Inflammatory macrophage treated with lipopolysaccharide for 4 hours (primary cell): ENCODE data around the gene KRT20.
"Not testable (repeated sequence)": the region's sequence is repeated elsewhere in the genome, so short reads cannot be mapped to it uniquely, and the experiment has no call there.

ENCODE experiments used
- DNase-seq: peaks from one replicate; pipeline ENCODE4 v3.0.0-alpha.2; 2020

The KRT20 gene

GRCh38 chr17:40896916-40897455 is 11.9 kb upstream of the KRT20 start:
- no peak for DNase-seq

DNA sequence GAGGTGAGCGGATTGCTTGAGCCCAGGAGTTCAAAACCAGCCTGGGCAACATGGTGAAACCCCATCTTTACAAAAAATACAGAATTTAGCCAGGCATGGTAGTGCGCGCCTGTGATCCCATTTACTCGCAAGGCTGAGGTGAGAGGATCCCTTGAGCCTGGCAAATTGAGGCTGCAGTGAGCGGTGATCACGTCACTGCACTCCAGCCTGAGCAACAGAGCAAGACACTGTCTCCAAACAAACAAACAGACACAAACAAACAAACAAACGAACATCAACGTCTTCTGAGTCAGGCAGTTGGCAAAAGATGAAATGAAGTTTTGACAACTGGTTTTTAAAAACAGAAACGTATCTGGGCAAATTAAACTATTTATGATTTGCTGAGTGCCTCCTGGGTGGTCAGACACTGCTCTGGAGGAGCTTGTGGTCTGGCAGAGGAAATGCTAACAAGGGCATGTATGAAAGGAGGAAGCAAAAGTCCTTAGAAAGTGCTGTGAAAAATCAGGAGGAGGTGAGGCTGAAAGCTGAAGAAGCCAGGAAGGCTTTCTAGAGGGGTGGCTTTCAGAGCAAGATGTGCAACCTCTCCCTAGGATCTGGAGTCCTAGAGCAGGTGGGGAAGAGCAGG is 10.2 kb upstream of the KRT20 start:
- no peak for DNase-seq

DNA sequence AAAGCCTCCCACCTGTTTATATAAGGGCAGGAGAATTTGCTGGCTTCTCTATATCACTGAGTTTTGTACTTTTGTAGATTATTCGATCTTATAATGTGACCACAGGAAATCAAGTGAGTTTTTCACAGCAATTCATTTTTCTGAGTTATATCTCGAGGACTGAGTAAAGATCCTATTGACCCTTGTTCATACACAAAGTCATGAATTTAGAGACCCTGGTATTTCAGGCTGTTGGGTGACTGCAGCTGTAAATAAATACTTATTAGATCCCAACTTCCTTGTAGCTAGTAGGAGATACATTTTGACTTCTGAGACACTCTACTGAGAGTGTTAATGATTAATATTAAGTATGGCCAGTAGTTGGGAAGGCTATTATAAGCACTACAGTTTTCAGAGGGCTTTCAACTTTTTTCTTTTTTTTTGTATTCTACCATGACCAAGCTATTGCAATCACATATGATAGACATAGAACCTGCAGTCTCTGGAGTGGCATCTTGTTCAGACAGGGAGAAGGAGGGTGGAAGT is 3.2 kb upstream of the KRT20 start:
- DNase-seq = no peak

DNA sequence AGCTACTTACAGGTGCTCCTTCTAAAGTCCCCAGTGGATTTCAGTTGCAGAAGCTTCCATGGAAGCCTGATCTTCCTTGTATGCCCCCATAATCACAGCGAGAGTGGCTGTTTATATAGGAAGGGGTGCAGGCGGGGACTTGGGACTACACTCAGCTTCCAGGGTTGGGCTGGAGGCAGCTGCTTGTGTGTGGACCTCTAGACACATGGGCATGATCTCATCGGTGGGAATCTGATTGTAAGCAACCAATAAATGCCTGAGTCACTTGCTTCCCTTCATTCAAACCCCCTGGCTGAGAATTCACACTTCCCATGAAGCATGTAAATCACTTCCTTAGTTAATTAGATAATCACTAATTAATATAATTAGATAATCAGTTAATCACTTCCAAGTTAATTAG is 1.0 kb upstream of the KRT20 start:
- DNase-seq = no peak

GRCh38 chr17:40883626-40884334 is 1.3 kb downstream of the KRT20 start:
- DNase-seq = no peak

DNA sequence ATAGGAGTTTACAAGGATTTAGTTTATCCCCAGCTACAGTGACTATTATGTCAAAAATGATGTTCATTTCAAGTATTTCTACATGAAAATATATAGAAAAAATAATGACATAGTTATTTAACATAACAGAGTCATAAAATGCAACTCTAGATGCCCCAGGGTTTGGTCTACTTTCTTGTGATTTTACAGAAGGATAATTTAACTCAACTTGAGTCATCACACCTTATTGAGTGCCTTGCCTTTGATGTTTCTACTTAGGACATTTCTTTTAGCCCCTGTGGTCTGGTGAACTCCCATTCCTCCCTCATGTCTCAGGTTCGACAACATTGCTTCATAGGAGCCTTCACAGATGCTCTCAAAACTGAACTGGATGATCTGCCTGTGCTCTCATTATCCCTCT is 2.0 kb downstream of the KRT20 start:
- DNase-seq = no peak

DNA sequence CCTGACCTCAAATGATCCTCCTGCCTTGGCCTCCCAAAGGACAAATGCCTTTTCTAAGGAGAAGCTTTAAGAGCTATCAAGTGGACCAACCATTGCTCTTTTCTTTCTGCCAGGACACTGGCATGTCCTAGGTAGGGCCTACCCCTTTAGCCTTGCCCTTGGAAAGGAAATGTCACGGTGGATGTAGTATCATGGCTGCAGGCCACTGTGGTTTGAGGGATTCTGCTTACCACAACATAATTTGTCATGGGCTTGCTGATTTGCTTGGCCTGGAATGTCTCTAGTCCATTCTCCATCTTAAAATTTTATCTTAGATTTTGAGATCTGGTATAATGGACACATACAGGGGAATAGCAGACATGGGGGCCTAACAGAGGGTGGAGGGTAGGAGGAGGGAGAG is 6.0 kb downstream of the KRT20 start:
- DNase-seq = no peak

DNA sequence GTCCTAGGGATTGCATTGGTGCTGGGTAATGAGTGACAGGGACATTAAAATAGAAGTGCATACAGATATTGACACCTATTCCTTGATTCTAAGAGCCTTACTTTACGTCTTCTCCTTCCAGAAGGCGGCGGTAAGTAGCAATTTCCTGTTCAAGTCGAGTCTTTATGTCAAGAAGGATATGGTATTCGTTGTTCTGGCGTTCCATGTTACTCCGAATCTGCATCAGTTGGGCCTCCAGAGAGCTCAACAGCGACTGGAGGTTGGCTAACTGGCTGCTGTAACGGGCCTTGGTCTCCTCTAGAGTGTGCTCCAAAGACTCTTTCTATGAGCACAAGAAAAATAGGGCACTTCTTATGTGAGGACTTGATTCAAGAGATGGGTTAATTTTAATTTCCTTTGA is 7.0 kb downstream of the KRT20 start:
- DNase-seq = no peak

GRCh38 chr17:40873801-40874200 is 11.2 kb downstream of the KRT20 start:
- DNase-seq = no peak

DNA sequence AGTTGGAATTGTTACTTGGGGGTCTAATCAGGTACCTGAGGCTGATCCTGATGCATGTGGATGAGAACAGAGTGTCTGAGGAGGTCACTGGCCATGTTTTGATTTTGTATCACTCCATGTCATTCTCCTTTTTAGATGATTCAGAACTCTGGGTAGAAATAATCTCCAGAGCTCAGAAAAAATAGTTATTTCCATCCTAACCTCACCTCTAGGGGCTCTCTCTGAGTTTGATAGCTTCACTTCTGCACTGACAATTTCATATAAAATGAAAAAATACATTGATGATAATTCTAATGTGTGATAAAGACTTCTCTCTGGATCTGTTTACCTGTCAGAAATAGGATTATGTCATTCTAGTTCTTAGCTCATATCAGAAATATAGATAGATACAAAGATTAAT is 11.8 kb downstream of the KRT20 start:
- DNase-seq = no peak

GRCh38 chr17:40872416-40872815 is 12.6 kb downstream of the KRT20 start:
- no peak for DNase-seq

DNA sequence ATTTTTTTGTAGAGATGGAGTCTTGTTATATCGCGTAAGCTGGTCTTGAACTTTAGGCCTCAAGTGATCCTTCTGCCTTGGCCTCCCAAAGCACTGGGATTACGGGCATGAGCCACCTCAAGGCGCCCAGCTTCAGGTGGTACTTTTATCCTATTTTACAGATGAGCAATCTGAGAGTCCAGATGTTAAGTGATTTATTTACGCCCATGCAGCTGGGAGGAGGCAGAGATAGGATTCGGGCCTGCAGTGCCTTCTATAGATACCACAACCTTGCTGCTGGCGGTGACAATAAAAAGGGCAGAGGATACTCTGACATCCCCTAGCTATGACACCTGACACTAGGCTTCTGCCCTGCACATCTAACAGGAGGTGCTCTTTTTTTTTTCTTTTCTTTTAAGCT is 13.7 kb downstream of the KRT20 start:
- no peak for DNase-seq

- DNase-seq = no peak
Observed at GRCh38 chr17:40870136-40870535, 14.9 kb downstream of the KRT20 start.

DNA sequence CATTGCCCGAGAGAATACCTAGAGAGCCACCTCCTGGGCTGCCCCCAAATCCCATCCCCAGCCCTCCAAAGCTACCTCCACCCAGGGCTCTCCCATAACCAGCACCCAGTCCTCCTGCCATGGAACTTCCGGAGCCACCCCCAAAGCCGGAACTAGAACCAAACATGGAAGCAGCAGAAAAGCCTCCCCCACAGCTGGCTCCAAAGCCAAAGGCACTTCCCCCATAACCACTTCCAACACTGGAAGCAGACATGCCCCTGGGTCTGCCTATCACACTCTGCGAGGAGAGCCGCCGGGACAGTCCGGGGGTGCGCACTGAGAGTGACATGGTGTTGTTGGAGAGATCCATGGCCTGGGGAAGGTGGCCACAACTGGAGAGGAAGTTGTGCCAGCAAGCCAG is 18.2 kb downstream of the KRT20 start, which contains the start of gene KRT12:
KRT12 (minus strand) TSS at position 386 of the 400 bp plus-strand sequence; CDS start at position 349, 37 bp downstream.
- no peak for DNase-seq

DNA sequence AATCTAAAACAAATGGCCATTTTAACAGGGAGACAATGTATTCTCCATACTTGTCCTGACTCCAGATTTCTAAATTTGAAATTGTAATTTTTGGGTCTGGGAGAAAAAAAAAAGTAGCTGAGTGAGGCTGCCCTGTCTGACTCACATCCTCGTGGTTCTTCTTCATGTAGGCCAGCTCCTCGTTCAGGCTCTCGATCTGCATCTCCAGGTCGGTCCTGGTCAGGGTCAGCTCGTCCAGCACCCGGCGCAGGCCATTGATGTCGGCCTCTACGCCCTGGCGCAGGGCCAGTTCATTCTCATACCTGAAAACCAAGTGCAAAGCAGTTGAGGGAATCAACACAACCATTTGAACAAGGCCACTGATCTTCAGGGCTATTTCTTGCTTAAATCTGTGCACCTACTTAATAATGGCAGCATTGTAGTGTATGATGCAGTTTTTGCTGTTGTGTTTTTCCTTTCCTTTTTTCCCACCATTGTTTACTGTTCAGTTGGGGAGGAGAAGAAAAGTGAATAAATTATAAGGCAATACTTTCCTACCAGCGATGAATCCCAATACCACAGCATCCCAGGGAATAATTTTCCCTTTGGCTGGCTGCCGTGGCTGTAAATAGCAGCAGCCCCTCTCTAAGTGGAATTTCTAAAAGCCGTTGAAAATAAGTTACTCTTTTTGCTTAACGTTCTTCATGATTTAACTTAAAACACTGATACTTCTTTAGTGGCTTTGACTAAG is 20.2 kb downstream of the KRT20 start:
- DNase-seq = no peak

GRCh38 chr17:40862985-40863733 is 21.9 kb downstream of the KRT20 start:
- no peak for DNase-seq

GRCh38 chr17:40859536-40859935 is 25.5 kb downstream of the KRT20 start:
- DNase-seq = no peak

GRCh38 chr17:40858667-40859066 is 26.4 kb downstream of the KRT20 start:
- DNase-seq = not testable (repeated sequence)

- DNase-seq = no peak
Observed at GRCh38 chr17:40857535-40857934, 27.5 kb downstream of the KRT20 start.

- DNase-seq = peak; percentile 83
Observed at GRCh38 chr17:40854175-40854814, 30.7 kb downstream of the KRT20 start.

- no peak for DNase-seq
Observed at GRCh38 chr17:40852364-40852763, 32.7 kb downstream of the KRT20 start.

DNA sequence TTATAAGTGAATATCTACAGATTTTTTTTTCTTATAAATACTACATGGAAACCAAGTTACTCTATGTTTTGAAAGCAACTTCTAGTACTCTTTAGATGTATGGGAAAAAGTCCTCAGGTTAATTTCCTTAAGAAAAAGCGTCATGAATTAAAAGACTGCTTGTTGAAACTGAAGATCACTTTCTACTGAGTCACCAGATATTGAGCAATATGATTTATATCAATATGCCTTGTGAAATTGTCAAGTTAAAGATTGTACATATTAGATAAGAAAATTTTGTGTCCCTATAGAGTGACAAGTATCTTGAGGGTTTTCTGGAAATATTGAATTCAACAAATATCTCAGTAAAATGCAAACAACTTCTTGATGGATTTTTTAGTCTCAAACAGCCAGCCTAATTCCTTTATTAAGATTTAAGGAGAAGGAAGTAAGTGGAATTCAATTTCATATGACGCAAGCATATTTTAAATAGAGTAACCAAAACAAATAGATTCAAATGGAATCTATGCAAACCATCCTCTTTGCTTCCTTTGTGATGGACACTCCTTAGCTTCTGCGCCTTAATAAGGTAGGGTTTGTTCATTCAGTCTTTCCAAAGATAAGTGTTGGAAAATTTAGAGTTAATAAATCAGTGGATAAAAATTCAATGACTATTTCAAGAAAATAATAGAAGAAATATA is 34.6 kb downstream of the KRT20 start:
- peak; percentile 9 for DNase-seq
